Duodenal mucosa (tissue), 2 donors: Measurements from ENCODE around the gene MPZL3.

Experiments
- H3K27ac ChIP-seq: one replicate; pipeline ENCODE4 v1.7.0; 2013; ENCODE audit warnings: low read depth, low read length
- H3K27me3 ChIP-seq, 2 donors: one replicate each; pipeline ENCODE4 v1.7.0; 2013; ENCODE audit warnings: low read length in 2 of 2, control low read depth in 1 of 2; ENCODE audit not compliant: insufficient read depth in 2 of 2, control insufficient read depth in 1 of 2
- H3K36me3 ChIP-seq, 2 donors: one replicate each; pipeline ENCODE4 v1.7.0; 2013; ENCODE audit warnings: low read length in 2 of 2, control low read depth in 1 of 2; ENCODE audit not compliant: insufficient read depth in 2 of 2, control insufficient read depth in 1 of 2
- H3K4me1 ChIP-seq, 2 donors: one replicate each; pipeline ENCODE4 v1.7.0; 2013; ENCODE audit warnings: low read length in 2 of 2, control low read depth in 1 of 2; ENCODE audit not compliant: insufficient read depth in 2 of 2, control insufficient read depth in 1 of 2
- H3K4me3 ChIP-seq, 2 donors: one replicate each; pipeline ENCODE4 v1.7.0; 2013; ENCODE audit warnings: low read length in 2 of 2, low read depth in 1 of 2
- H3K9ac ChIP-seq, 2 donors: one replicate each; pipeline ENCODE4 v1.7.0; 2013; ENCODE audit warnings: low read length in 2 of 2, low read depth in 1 of 2
- H3K9me3 ChIP-seq, 2 donors: one replicate each; pipeline ENCODE4 v1.7.0; 2013; ENCODE audit warnings: low read length in 2 of 2, control low read depth in 1 of 2; ENCODE audit not compliant: control insufficient read depth in 1 of 2

The MPZL3 gene

GRCh38 chr11:118207079-118207478 is 45.1 kb downstream of the MPZL3 start:
- H3K27me3 ChIP-seq, result no peaks in the 10 kb centered on the region
- no peak overlapping the region for H3K4me3 ChIP-seq
- H3K4me1 ChIP-seq, result peaks cover 36 to 63% of the 10 kb centered on the region in 2 donors
- H3K9ac ChIP-seq, result no peak overlapping the region
- no peak overlapping the region for H3K27ac ChIP-seq
- no peaks in the 10 kb centered on the region for H3K36me3 ChIP-seq
- H3K9me3 ChIP-seq, result no peaks in the 10 kb centered on the region

- no peaks in the 10 kb centered on the region for H3K9me3 ChIP-seq
- no peak overlapping the region for H3K27ac ChIP-seq
- H3K27me3 ChIP-seq, result no peaks in the 10 kb centered on the region
- no peak overlapping the region for H3K4me3 ChIP-seq
- peaks cover 37 to 63% of the 10 kb centered on the region in 2 donors for H3K4me1 ChIP-seq
- no peaks in the 10 kb centered on the region for H3K36me3 ChIP-seq
- H3K9ac ChIP-seq, result no peak overlapping the region
These were observed 45.7 kb downstream of the MPZL3 start for GRCh38 chr11:118206391-118207031.

GRCh38 chr11:118205606-118206378 is 46.4 kb downstream of the MPZL3 start:
- no peak overlapping the region for H3K27ac ChIP-seq
- H3K4me1 ChIP-seq, result peaks cover 41 to 69% of the 10 kb centered on the region in 2 donors
- H3K9ac ChIP-seq, result no peak overlapping the region
- no peak overlapping the region for H3K4me3 ChIP-seq
- H3K27me3 ChIP-seq, result no peaks in the 10 kb centered on the region
- H3K9me3 ChIP-seq, result no peaks in the 10 kb centered on the region
- no peaks in the 10 kb centered on the region for H3K36me3 ChIP-seq

- peak overlapping the region in 1 of 2 donors; percentile 48 for H3K4me3 ChIP-seq
- H3K27ac ChIP-seq, result peak overlapping the region; percentile 23
- H3K36me3 ChIP-seq, result no peaks in the 10 kb centered on the region
- H3K9me3 ChIP-seq, result no peaks in the 10 kb centered on the region
- H3K9ac ChIP-seq, result peak overlapping the region in 1 of 2 donors; percentile 44
- peaks cover 51 to 71% of the 10 kb centered on the region in 2 donors for H3K4me1 ChIP-seq
- H3K27me3 ChIP-seq, result no peaks in the 10 kb centered on the region
These were observed 49.4 kb downstream of the MPZL3 start for GRCh38 chr11:118202599-118203422.

GRCh38 chr11:118201966-118202365 is 50.2 kb downstream of the MPZL3 start:
- Histone ChIP-seq H3K27ac (no peak overlapping the region), H3K36me3 (no peaks in the 10 kb centered on the region)

GRCh38 chr11:118200901-118201680 is 51.1 kb downstream of the MPZL3 start:
- H3K4me3 ChIP-seq, result no peak overlapping the region
- H3K9me3 ChIP-seq, result no peaks in the 10 kb centered on the region
- H3K9ac ChIP-seq, result no peak overlapping the region
- H3K36me3 ChIP-seq, result no peaks in the 10 kb centered on the region
- peaks cover 45 to 56% of the 10 kb centered on the region in 2 donors for H3K4me1 ChIP-seq
- no peaks in the 10 kb centered on the region for H3K27me3 ChIP-seq
- H3K27ac ChIP-seq, result no peak overlapping the region

More at GRCh38 chr11:118201966-118202365, 50.2 kb downstream of the MPZL3 start:
- Histone ChIP-seq H3K9me3 (no peaks in the 10 kb centered on the region), H3K4me1 (peaks cover 50 to 65% of the 10 kb centered on the region in 2 donors), H3K9ac (peak overlapping the region in 1 of 2 donors; percentile 13), H3K4me3 (peak overlapping the region in 1 of 2 donors; percentile 34), H3K27me3 (no peaks in the 10 kb centered on the region)

GRCh38 chr11:118200497-118200896 is 51.7 kb downstream of the MPZL3 start:
- Histone ChIP-seq H3K4me1 (peaks cover 46 to 51% of the 10 kb centered on the region in 2 donors), H3K27ac (no peak overlapping the region)

GRCh38 chr11:118199135-118199534 is 53.0 kb downstream of the MPZL3 start:
- Histone ChIP-seq H3K4me3 (no peak overlapping the region), H3K4me1 (peaks cover 51 to 53% of the 10 kb centered on the region in 2 donors), H3K27me3 (no peaks in the 10 kb centered on the region), H3K36me3 (no peaks in the 10 kb centered on the region), H3K9ac (no peak overlapping the region), H3K9me3 (no peaks in the 10 kb centered on the region), H3K27ac (no peak overlapping the region)

More at GRCh38 chr11:118200497-118200896, 51.7 kb downstream of the MPZL3 start:
- Histone ChIP-seq H3K9ac (no peak overlapping the region), H3K27me3 (no peaks in the 10 kb centered on the region), H3K4me3 (no peak overlapping the region), H3K36me3 (no peaks in the 10 kb centered on the region), H3K9me3 (no peaks in the 10 kb centered on the region)

GRCh38 chr11:118198370-118198769 is 53.8 kb downstream of the MPZL3 start:
- no peaks in the 10 kb centered on the region for H3K27me3 ChIP-seq
- H3K9ac ChIP-seq, result peak overlapping the region in 1 of 2 donors; percentile 37
- no peaks in the 10 kb centered on the region for H3K36me3 ChIP-seq
- no peak overlapping the region for H3K27ac ChIP-seq
- peaks cover 44 to 46% of the 10 kb centered on the region in 2 donors for H3K4me1 ChIP-seq
- peak overlapping the region; percentile 17 to 40 for H3K4me3 ChIP-seq
- H3K9me3 ChIP-seq, result no peaks in the 10 kb centered on the region
